ENCODE data around the gene AKAP1. TPM values are rescaled to one million over a fixed set of nuclear protein-coding genes. Genes with fewer than 3 reads are reported as not detected.
A peak's percentile ranks its signal among the peaks of the same experiment; 100 is the strongest.

The AKAP1 gene
- polyA plus RNA-seq, 2 of the 4 experiments (the other 2 are of a cell fraction), result 45.8 to 48.0 TPM

GRCh38 chr17:57113011-57113410 lies 28.0 kb downstream of the AKAP1 start:
- POLR2A ChIA-PET, result no interaction called here
- Histone ChIP-seq H3K4me1 (peaks cover 7% of the 10 kb centered on the region; the same call in 2 of the 3 replicates), H3K4me3 (no peak overlapping the region), H3K9me3 (no peaks in the 10 kb centered on the region), H3K4me2 (no peak overlapping the region), H3K27ac (no peak overlapping the region)
- CTCF ChIA-PET, result interaction anchor here (0.6 to 2.4 kb wide), 10 partner anchors 8 to 1009 kb away, joined by 3 to 15 read pairs (median 4); partner anchors contain the start of gene MRPS23
- FAIRE-seq (no peak), DNase-seq (ENCODE audit: low read depth in 1 of 2, low spot score in 1 of 2) (no peak), ATAC-seq (no peak)
- WGBS (ENCODE audit: missing lambda C conversion rate), result 83% methylated on average over 6 of the region's 6 CpGs
- TF ChIP-seq RCOR1 (IDR thresholded peaks at IDR 0.05; ENCODE audit: low read depth, low read length) (no peak), JUNB (IDR thresholded peaks at IDR 0.05) (no peak), EHF (CRISPR knock-in tag; IDR thresholded peaks at IDR 0.05) (no peak), RAD21 (conservative IDR thresholded peaks at IDR 0.05 in 1 of 2, IDR thresholded peaks at IDR 0.05 in 1 of 2) (no peak), ZC3H11A (IDR thresholded peaks at IDR 0.05) (no peak), CHD2 (IDR thresholded peaks at IDR 0.05; ENCODE audit: low read length, partially characterized antibody) (no peak), FOXS1 (CRISPR knock-in tag; IDR thresholded peaks at IDR 0.05) (no peak), NFE2L2 (conservative IDR thresholded peaks at IDR 0.05; ENCODE audit: low read length) (no peak), ZNF302 (CRISPR knock-in tag; IDR thresholded peaks at IDR 0.05) (no peak), HDAC2 (IDR thresholded peaks at IDR 0.05) (no peak), ZFP36 (IDR thresholded peaks at IDR 0.05; ENCODE audit: borderline replicate concordance, partially characterized antibody) (no peak), BCL3 (IDR thresholded peaks at IDR 0.05) (no peak), JUN (IDR thresholded peaks at IDR 0.05) (no peak), POLR2AphosphoS2 (conservative IDR thresholded peaks at IDR 0.05; ENCODE audit: low read length) (no peak)
- TF ChIP-seq, protein P1, sequence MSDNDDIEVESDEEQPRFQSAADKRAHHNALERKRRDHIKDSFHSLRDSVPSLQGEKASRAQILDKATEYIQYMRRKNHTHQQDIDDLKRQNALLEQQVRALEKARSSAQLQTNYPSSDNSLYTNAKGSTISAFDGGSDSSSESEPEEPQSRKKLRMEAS (IDR thresholded peaks at IDR 0.05), result no peak

DNA sequence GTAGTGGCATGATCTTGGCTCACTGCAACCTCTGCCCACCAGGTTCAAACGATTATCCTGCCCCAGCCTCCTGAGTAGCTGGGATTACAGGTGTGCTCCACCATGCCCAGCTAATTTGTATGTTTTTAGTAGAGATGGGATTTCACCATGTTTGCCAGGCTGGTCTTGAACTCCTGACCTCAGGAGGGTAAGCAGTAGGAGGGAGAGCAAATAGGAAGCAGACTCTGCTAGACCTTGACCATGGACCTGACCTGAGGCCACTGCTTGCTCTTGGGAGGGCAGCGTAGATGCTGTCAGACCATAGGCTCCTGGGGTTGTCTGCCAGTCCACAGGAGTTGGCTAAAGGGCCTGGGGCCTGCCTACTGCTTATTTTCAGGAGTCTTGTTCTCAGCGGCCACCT lies 28.6 kb downstream of the AKAP1 start:
- DNase-seq (ENCODE audit: low read depth in 1 of 2, low spot score in 1 of 2) (no peak), FAIRE-seq (no peak), ATAC-seq (peak in 1 of 2 experiments; percentile 39; a peak in 3 of 6 replicates)
- CTCF ChIA-PET, result interaction anchor here (0.8 to 2.4 kb wide), 9 partner anchors 8 to 1008 kb away, joined by 3 to 15 read pairs (median 5); partner anchors contain the start of gene MRPS23
- H3K9me3 ChIP-seq, result no peaks in the 10 kb centered on the region
- WGBS (ENCODE audit: missing lambda C conversion rate), result 88% methylated on average over 3 of the region's 3 CpGs
- POLR2A ChIA-PET, result no interaction called here
- no peak overlapping the region for H3K27ac ChIP-seq
- H3K4me3 ChIP-seq, result no peak overlapping the region
- no peak overlapping the region for H3K4me2 ChIP-seq
- TF ChIP-seq KDM5A (IDR thresholded peaks at IDR 0.05), result no peak
- no peak for TF ChIP-seq NPAS2 (CRISPR knock-in tag; IDR thresholded peaks at IDR 0.05; ENCODE audit: borderline replicate concordance)
- TF ChIP-seq HOXB13 (CRISPR knock-in tag; IDR thresholded peaks at IDR 0.05; ENCODE audit: low read depth), result no peak
- TF ChIP-seq HMGXB4 (CRISPR knock-in tag; IDR thresholded peaks at IDR 0.05; ENCODE audit: borderline replicate concordance), result no peak
- no peak for TF ChIP-seq EP300 (IDR thresholded peaks at IDR 0.05)
- no peak for TF ChIP-seq RCOR1 (IDR thresholded peaks at IDR 0.05; ENCODE audit: low read depth, low read length)
- TF ChIP-seq NFE2L2 (conservative IDR thresholded peaks at IDR 0.05; ENCODE audit: low read length), result no peak
- no peak for TF ChIP-seq FOSL2 (IDR thresholded peaks at IDR 0.05)
- TF ChIP-seq FOSL2 (CRISPR knock-in tag; IDR thresholded peaks at IDR 0.05), result no peak
- no peak for TF ChIP-seq ZFP36 (IDR thresholded peaks at IDR 0.05; ENCODE audit: borderline replicate concordance, partially characterized antibody)
- no peak for TF ChIP-seq CHD4 (IDR thresholded peaks at IDR 0.05; ENCODE audit: borderline replicate concordance)
- TF ChIP-seq SMC3 (IDR thresholded peaks at IDR 0.05), result no peak
- TF ChIP-seq HOXA7 (CRISPR knock-in tag; IDR thresholded peaks at IDR 0.05), result no peak
- TF ChIP-seq ELK1 (IDR thresholded peaks at IDR 0.05; ENCODE audit: low read depth, low read length), result no peak
- TF ChIP-seq GATA3 (IDR thresholded peaks at IDR 0.05; ENCODE audit: borderline replicate concordance), result no peak
- no peak for TF ChIP-seq SREBF2 (IDR thresholded peaks at IDR 0.05)
- no peak for TF ChIP-seq ATOH8 (CRISPR knock-in tag; IDR thresholded peaks at IDR 0.05; ENCODE audit: low read depth)
- TF ChIP-seq KDM1A (IDR thresholded peaks at IDR 0.05; ENCODE audit: low read depth), result no peak
- TF ChIP-seq E2F6 (IDR thresholded peaks at IDR 0.05; ENCODE audit: borderline replicate concordance, low read depth), result no peak
- 0 out of 3 replicates have a peak, but pooled peaks cover 5% of the 10 kb centered on the region for H3K4me1 ChIP-seq
